HG03280 (cell line): ENCODE results near the gene TNXB.

Experiments used
- ATAC-seq: cut with Tn5 transposase; IDR thresholded peaks from one replicate; pipeline ENCODE4 v1.9.1; 2021; ENCODE audit warnings: mild to moderate bottlenecking, moderate library complexity; ENCODE audit not compliant: unreplicated experiment

TNXB gene

DNA sequence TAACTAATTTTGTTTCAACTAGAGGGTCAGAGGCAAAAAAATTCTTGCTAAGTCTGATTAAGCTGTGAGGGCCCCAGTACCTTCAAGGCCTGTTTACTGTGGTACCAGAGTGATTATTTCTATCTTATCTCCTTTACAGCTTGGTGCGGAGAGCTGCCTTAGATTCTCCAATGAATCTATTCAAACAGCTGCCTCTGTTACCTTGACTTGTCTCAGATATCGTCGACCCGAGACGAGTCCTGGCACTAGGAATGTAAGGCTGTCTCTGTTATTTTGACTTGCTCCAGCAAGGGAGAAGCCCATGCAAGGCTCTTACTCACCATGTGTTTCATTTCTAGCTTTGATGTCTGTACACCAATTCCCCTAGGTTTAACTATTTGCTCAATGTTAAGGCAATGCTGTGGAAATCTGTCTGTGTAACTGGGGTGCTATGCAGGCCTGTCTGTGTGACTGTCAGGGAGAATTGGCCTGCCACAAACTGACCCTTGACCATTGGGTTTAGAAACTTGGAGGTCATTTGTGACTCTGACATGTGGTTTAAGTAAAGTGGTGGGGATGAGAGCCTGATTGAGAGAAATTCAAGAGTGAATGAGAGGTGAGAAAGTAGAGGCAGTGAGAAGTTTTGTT lies 31.4 kb upstream of the TNXB start:
- no peak for ATAC-seq

DNA sequence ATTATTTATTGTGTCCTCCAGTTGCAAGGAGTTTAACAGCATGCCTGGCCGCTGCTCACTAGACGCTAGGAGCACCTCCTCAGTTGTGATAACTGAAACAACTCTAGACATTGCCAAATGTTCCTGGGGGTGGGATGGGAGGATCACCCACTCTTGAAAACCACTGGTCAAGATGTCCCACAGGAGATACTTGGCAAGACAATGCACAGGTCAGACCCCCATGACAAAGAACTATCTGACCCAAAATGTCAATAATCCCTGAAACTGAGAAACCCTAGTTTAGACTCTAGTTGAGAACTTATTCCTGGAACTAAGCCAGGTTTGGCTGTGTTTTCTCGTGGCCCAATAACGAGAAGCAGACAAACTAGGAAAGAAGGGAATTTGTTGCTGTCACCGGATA lies 30.5 kb upstream of the TNXB start:
- no peak for ATAC-seq

DNA sequence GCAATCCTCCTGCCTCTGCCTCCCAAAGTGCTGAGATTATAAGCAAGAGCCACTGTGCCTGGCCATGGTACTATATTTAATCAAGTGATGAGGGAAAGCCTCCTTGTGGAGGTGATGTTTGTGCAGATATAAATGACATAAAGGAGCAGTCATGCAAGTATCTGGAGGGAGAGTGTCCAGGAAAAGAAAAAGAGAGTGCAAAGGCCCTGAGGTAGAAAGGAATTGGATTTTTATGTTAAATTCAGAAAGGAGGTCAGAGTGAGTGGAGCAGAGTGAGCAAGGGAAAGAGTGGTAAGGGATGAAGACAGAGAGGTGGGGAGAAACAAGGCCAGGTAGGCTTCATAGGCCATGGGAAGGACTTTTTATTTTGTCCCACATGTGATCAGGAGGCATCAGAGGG lies 28.3 kb upstream of the TNXB start:
- no peak for ATAC-seq

DNA sequence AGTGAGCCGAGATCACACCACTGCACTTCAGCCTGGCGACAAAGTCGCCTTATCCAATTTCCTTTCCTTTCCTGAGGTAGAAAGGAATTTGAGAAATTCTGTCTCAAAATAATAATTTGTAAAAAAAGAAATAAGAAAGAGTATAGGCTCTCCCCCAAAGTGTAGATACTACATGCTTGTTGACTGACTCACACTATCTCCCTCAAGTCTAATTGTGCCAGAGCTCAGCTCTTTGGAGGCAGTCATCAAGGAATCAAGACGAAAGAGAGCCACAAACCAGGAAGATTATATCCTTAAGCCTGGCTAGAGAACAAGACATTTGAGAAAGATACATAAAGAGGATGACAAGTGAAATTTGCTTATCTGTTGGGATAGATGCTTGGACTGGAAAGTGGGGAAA lies 24.6 kb upstream of the TNXB start:
- ATAC-seq = no peak

DNA sequence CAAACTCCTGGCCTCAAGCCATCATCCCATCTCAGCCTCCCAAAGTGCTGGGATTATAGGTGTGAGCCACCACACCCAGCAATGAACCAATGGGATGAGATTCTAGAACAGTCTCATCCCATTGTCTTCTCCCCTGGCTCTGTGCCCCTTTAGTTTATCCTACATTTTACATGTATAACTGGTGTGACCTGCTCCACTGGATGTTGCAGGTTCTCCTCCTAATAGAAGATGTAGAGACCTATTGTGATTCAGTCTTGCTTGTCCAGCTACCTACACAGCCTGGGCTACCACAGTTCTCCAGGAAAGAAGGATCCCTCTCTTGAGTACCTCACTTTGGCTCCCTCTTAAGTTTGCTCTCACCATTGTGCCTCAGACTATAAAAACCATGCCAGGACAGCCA lies 23.0 kb upstream of the TNXB start:
- no peak for ATAC-seq

DNA sequence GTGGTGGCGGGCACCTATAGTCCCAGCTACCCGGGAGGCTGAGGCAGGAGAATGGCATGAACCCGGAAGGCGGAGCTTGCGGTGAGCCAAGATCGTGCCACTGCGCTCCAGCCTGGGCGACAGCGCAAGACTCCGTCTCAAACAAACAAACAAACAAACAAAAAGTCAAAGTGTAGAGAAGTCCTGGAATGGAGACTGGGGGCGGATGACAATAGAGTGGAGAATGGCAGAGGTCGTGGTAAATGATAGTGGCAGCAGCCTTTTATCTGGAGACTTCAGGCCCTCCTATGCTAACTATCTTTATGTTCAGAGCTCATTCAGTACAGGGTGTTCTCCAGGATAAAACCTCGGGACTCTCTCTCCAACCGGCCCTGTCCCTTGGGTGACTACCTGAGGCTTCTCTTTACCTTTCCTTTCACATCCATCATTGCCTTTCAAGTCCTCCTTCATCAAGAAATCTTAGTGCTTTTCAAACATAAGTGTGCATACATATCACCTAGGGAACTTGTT lies 22.4 kb upstream of the TNXB start:
- no peak for ATAC-seq

DNA sequence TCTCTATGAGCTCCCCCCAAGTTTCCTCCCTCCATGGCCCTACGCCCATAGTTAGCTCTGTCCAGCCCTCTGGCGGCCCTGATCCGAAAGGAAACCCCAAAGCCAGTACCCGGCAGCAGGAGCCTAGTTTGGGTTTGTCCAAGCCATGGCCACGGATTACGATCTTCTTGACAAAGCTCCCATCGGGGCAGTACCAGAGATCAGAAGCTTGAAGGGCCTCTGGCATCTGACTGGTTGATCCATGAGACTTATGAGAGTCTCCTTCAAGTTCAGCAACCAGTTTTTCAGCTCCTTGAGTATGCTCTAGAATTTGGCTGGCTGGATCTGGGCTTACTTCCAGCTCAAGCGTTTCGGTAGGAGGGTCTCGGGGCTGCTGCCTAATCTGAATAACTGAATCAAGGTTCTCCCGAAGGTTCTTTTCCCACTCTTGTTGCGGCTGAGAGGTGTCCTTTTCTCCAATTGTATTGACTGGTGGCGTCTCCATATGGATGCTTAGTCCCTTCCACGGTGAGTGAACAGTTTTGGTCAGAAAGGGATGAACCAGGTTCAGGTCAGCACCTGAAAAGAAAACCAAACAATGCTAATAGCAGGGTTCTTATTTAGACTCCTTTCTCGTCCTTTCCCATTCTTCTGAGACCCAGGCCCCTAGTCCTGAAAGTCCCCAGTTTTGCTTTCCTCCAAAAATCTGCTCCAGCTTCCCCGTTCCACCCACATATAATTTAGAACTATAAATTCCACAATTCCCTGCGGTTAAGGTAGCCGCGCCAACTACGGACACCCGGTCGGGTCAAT lies 20.4 kb upstream of the TNXB start:
- no peak for ATAC-seq

DNA sequence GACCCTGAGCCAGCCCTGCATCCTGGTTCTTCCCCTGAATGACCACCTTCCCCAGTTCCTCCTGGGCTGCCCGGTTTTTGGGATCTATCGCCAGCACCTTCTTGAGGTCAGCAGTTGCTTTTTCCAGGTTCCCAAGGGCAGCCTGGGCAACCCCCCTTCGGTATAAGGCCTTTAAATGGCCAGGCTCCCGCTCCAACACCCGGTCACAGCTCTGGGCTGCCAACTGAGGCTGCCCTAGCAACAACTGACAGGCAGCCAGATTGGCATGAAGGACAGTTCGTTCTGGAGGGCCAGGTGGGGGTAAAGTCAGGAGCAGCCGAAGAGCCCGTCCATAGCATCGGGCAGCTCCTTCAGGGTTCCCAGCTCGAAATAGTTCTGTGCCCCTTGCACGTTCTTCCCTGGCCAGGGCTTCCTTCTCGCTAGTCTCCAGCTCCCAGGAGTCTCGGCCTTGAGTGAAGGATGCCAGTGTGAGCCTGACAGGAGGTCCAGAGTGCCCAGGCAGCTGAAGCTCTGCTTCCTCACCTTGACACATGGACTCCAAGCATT lies 19.7 kb upstream of the TNXB start:
- ATAC-seq = no peak

DNA sequence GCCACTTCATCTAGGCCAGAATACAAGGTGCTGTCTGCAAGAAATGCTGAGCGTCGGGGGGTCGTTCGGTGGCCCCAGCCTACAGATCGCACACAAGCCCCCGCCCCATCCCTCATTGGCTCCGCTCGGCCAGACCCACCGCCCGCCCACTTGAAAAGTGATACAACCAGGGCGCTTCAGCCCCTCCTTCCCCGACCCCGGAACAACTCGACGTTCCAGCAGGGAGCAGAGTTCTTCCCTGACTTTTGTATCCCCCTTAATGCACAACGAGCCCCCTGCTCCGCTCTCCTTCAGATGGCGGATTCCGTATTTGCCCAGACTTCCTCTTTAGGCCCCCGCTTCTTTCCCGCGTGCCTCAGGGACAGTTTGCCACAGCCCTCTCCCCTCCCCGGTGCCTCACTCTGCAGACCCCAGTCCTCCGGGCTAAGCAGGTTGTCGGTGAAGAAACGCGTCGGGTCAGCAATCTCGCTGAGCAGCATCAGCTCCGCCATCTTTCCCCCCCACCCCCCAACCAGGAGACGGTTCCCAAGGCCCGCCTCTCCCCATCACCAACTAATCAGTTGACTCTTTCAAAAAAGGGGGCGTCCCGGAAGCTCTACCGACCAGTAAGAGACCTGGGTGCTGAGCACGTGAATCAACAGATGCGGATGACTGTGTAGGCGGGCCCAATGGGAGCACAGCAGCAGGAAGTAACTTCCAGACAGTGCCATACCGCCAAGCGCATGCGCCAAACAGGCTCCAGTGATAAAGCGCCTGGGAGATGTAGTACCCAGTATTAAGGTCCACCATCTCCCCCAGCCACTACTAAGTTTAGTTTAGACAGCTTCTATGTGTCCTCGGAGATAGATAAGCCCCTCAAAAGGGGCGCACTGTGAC lies 18.8 kb upstream of the TNXB start, which contains the start of gene ATF6B:
TSS of gene ATF6B (minus strand) at position 530 of the 876 bp plus-strand sequence. CDS start at position 491, 39 bp downstream.
- peak; percentile 88 for ATAC-seq

DNA sequence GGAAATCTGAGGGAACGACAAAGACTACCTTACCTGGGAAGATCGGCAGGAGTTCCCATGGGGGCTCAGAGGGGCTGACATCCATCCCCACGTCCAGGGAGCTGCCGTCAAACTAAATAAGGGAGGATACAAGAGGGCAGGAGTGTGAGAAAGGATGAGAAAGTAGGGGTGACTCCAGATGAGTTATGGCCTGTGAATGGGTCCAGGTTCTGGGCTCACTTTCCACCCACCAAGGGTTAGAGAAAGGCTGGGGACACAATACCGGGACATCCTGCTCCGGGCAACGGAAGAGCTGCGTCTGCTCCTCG lies 18.2 kb upstream of the TNXB start:
- no peak for ATAC-seq

DNA sequence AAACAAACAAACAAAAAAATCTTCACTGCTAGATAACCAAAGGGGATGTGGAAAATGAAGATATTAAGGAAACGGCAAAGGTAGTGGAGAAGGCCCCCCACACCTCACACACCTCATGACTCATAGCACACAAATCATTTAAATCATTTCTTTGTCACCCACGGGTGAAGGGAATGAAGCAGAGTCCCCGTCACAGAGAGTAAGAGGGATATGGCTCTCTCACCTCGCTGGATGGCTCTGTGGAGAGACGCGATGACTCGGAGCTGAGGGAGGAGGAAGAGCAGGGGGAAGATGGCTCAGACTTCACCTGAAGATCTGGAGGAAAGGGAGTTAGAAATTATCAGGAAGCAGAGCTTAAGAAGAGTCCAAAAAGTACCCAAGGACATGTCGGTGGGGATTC lies 17.7 kb upstream of the TNXB start:
- ATAC-seq = no peak

DNA sequence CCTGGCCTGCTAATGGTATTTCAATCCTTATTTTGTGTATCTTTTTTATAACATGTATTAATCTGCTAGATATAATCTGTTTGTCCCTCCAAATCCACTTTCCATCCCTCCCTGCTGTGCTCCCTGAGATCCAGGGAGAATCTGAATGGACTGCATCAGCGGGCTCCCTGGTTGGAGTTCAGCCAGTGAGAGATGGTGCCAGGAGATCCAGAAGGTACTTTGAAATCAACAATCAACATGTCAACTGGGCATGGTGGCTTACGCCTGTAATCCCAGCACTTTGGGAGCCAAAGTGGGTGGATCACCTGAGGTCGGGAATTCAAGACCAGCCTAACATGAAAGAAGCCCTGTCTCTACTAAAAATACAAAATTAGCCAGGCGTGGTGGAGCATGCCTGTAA lies 14.5 kb upstream of the TNXB start:
- no peak for ATAC-seq

DNA sequence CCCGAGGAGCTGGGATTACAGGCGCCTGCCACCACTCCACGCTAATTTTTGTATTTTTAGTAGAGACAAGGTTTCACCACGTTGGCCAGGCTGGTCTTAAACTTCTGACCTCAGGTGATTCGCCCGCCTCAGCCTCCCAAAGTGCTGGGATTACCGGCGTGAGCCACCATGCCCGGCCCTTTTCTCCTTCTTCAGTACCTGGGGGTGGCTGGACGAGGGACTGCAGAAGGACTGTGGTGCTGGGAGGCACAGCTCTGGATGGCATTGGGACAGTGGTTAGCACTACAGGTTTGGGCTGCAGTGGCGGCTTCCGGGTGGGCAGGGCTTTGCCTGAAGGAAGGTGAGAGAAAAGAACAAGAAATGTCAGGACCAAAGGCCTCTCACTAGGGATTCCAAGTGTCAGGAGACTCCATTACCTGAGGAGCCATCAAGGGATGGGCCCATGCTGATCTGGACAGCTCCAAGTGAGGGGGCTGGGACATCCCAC lies 11.5 kb upstream of the TNXB start:
- no peak for ATAC-seq

DNA sequence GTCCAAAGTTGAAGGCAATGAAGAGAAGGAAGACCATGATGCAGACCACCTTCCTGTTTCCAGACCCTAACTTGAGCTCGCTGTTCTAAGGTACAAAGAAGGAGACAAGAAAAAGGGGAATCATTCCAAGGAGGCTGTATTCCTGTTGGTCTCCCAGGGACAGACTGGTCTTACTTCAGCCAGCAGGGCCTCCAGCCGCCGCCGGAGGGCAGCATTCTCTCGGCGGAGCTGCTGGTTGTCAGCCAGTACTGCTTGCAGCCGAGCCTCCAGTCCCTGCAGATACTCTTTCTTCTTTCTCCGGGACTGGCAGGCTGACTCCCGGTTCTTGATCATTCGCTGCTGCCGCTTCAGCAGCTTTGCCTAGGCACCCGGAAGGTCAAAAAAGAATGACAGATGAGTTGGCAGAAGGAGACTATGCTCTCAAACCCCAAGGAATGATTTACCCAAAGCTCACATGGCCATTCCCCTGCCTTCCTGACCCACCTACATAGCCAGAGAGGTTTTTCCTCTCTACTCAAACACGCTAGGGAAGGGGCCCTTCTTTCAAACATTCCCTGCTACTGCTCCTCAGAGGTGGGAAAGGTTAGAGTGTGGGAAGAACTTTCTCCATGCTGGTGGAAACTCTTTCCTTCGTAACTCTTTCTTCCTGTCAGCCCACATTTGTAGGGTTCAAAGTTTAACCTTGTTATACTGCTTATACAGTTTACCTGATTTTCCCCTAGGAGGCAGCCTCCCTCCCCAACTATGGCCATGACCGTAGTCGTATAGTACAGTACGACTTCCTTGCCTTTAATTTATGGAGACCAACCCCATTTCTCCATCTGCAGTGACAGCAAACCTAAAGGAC lies 9.9 kb upstream of the TNXB start:
- ATAC-seq = no peak

DNA sequence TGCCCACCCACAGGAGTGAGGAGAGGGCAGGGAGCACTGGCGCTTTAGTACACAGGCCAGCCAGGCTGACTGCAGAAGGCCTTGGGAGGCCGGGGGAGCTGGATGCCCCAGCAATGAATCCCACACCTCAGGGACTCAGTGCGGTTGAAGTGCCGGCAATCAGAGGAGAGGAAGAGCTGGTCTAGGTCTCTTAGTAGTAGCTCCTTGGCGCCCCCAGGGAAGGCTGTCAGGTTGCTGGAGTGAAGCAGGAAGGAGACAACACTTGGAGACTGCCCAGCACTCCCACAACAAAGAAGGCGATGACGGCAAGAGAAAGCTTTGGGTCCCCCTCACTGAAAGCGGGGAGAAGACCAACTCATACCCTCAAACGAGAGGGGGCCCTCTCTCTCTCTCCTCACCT lies 8.3 kb upstream of the TNXB start:
- ATAC-seq = no peak

DNA sequence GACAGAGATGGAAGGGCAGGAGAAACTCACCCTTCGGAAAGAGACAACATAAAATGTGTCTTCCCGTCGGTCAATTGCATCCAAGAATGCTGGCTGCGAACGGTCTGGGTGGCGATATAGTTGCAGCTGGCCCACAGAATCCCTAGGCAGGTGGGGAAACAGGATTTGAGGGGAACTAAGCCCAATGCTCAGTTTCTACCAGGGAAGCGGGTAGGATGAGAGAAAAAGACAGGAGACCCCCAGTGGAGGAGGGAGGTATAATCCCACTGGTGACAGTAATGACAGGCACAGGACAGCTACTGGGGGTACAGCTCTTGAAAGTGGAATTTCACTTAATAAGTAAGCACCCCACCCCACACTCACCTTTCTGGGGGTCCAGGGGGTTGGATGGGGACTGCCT lies 7.5 kb upstream of the TNXB start:
- ATAC-seq = no peak

DNA sequence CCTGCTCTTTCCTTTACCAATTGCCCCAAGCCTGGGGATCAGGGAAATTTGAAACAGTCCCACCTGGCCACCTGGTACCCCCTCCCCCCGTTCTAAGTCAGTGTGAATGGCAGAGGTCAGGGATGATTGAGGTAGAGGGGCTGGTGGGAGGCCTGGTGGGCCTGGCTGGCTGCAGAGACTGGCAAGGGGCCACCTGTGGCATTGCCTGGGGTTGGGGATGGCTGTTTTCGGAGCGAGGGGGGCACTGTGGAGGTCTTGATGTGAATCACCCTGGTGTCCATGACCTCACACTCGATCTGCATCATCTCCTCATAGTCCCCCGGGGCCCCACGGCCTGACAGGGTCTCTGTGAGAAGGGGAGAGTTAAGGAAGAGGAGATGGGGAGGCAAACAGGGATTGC lies 6.5 kb upstream of the TNXB start:
- no peak for ATAC-seq

DNA sequence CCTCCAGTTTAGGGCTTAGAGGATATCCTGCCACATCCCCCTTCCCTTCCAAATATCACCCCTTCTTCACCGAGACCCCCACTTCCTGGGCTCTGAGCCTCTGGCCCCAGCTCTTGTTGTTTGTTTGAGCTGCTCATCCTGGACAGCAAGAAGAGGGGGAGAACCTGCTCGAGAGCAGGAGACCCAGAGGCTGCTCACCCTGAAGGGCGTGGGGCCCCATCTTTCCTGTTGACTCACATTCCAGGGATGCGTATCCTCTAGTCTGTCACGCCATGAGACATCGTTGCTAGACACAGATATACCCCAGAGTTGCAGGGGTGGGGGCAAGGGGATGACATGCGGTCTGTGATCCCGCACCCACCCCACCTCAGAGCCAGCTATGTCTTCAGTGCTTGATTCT lies 5.7 kb upstream of the TNXB start:
- ATAC-seq = no peak

DNA sequence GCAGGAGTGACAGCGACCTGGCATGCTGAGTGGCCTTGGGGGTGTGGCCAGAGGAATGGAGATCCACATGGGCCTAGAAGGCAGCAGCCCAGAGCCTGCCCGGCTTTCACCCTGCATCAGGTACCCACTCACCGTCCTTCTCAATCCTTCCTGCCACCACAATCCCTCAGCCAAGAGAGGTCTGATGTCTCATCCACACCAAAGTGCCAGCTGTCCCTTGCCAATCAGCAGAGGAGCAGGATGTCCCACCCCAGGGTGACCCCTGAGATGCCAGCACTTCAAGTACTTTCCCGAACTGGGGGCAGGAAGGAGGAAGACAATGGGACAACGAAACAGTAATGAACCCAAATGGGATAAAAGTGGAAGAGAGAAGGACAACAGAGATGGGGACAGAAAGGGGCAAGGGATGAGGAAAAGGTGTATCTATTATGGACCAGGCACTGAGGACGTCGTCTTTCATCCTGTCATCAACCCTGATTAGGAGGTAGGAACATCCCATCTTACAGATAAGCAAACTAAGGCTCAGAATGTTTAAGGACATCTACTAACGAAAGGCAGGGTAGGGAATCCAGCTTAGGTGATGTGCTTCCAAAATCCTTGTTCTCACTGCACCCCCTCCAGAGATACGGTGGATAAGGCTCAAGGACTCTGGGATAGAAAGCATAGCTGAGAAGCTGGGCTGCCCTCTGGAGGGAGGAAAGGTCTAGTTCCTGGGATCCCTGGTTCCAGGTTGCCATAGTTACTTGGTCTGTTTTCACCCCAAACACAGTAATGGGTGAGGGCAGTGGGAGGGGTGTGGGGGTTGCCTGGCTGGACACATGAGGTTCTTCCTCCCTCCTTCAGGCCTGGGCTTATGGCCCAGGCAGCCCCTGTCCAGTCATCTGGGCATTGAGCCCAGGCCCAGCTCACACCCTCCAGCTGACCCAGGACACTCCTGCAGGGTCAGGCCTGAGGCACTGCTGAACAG lies 4.5 kb upstream of the TNXB start:
- no peak for ATAC-seq
